Stimulated activated CD8-positive, alpha-beta memory T cell treated with anti-CD3 and anti-CD28 coated beads, Interleukin-4, amount 100 ng/mL, for 48 hours (primary cell): Measurements from ENCODE around the gene PRLR.
A peak's percentile ranks its signal among the peaks of the same experiment; 100 is the strongest.

Experiments
- DNase-seq: peaks from one replicate; pipeline ENCODE4 v3.0.0-alpha.2; 2020

PRLR gene

GRCh38 chr5:35158622-35159369, 71.5 kb downstream of the PRLR start:
- no peak for DNase-seq

GRCh38 chr5:35158204-35158603, 72.1 kb downstream of the PRLR start:
- no peak for DNase-seq

GRCh38 chr5:35153375-35153932, 76.8 kb downstream of the PRLR start:
- no peak for DNase-seq

DNA sequence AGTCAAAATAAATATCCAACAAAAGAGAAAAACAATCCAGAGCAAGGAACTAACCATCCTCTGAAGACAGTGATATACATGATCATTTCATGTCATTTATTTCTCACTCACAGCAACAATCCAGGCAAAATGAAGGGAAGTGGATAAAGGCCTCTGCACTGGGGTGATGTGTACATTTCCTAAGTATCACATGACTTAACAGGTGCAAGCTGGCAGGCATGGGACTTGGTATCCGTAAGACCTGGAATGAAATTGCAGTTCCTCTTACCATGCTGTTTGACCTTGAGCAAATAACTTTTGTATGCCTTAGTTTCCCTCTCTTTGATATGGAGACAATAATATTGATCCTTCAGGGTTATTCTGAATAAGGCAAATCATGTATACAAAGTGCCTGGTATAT, 77.6 kb downstream of the PRLR start:
- DNase-seq: no peak

DNA sequence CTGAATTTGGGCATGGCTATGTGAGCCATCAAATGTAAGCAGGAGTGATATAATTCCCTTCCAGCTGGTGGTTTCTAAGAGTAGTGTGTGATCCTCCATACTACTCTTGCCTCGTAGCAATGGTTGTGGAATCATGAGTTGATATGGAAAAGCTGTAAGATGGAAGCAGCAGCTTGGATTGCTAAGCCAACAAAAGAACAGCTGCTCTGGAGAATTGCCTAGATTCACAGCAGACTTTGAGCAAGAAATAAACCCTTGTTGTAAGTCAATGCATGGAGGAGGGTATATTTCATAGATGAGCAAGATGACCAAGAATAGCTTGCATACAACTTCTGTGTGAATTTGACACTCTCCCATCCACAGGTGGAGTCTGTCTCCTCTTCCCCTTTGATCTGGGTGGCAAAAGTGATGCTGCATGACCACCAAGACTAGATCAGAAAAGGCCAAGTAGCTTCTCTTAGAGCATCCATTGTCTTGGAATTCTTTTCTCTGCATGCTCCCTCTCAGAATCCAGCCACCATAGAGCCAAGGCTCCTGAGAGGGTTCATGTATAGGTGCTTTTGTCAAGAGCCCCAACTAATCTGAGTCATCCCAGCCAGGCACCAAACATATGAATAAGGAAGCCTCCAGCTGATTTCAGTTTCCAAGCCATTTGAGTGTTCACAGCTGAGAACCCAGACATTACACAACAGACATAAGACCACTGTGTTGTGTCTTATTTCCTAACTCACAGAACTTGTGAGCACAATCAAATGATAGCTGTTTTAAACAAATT, 79.0 kb downstream of the PRLR start:
- no peak for DNase-seq

DNA sequence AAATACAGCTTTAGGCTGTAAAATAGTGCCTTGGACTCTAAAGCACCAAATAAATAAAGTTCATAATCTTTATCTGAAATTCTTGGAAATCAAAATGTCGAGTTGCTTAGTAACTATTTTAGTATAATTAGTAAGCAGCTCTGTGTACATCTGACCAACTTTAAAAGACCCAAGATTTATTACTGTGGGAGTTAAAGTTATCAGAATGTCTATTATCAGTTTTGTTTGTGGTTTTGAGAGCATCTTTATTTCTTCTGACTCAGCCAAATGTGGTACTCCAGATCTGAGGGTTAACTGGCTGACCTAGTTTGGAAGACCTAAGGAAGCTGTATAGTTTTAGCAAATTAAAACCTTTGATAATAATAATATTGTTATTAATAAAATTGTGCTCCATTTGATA, 81.2 kb downstream of the PRLR start:
- DNase-seq: no peak

GRCh38 chr5:35146406-35146805, 83.9 kb downstream of the PRLR start:
- DNase-seq: no peak

DNA sequence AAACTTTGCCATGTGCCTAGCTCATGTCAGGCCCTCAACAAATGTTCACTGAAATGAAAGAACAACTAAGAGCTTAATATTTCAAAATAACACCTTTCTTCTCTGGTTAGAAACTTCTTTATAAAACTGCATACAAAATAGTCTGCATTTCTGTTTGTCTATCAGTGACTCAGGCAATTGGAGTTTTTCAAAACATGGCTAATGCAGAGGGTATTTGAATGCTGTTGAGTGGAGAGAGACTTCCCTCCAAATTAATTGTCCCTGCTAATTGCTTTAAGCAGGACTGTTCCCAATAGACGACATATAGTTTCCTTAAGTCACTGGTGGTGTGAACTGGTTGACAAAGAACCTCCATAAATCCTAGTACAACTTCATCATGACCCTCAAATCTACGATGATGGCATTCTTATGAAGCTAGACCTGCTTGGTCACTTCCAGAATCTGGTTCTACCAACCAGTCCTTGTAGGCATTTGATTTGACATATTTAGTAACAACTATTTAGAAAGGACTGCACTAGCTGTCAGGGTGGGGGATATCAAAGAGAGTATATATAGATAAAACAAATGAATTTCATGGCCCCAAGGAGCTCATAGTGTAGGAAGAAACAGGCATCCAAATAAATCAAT, 84.5 kb downstream of the PRLR start:
- DNase-seq: no peak

GRCh38 chr5:35145012-35145411, 85.3 kb downstream of the PRLR start:
- no peak for DNase-seq

GRCh38 chr5:35143841-35144240, 86.4 kb downstream of the PRLR start:
- DNase-seq: no peak

GRCh38 chr5:35141739-35142138, 88.5 kb downstream of the PRLR start:
- no peak for DNase-seq

DNA sequence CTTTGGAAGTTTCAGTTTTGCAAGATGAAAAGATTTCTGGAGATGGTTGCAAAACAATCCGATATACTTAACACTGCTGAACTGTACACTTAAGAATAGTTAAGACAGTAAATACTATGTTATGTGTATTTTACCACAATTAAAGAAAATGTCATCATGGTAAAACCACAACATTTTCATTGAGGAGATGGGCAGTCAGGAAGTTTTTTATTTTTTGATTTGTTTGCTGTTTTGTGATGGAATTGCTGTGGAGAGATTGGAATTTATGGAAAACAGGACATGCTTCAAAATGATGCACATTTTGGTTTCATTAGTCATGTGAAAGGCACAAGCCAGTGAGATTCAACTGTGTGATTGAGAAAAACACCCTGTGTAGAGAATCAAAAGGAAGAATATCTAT, 92.1 kb downstream of the PRLR start:
- DNase-seq: no peak

GRCh38 chr5:35136386-35136785, 93.9 kb downstream of the PRLR start:
- DNase-seq: peak; percentile 34

DNA sequence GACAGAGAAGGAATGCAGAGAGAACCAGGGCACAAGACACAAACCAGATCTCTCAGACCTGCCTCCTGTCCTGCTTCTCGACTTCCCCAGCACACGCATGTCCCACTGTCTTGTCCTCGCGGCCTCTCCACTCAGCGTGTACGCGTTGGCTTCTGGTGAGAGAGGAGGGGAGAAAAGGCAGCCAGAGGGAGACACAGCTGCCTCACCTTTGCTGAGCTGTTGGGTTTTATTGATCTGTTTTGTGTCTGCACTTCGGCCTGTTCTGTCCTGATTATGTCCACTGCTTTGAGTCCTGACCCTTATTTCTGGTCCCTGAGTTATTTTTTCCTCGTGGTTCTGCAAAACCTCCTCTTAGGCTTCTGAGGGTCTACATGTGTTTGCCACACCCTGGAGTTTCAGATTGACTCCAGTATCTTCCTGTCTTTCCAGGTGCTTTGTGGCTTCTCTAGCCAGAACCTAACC, 95.0 kb downstream of the PRLR start:
- DNase-seq: no peak

- no peak for DNase-seq
Observed at GRCh38 chr5:35134278-35135030, 95.8 kb downstream of the PRLR start.

- no peak for DNase-seq
Observed at GRCh38 chr5:35133186-35133585, 97.1 kb downstream of the PRLR start.

- DNase-seq: no peak
Observed at GRCh38 chr5:35131723-35132122, 98.6 kb downstream of the PRLR start.

DNA sequence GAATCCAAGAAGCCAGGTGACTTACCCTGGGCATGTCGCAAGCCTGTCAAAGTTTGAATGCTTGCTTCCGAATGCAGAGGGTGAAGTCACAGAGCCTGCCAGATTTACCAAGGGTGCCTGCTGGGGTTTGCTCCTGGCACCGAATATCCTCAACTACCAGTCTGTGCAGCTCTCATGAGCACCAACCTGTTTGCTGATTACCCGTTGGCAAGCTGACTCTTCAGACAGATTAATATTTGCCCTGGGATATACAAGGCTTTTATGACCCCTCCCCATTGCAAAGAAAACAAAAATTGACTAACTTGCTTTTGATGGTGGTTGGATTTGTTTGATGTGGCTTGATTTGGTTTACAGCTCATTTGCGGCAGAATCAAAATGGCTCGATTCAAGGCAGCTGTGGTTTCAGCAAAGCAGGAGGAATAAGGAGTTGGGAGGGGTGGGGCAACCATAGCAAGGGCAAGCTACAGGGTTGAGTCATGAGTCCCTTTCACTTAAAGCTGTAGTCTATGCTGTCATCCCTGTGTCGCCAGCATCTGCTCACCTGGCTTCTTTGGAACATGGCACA, 100.3 kb downstream of the PRLR start:
- peak; percentile 62 for DNase-seq

- DNase-seq: no peak
Observed at GRCh38 chr5:35129276-35129675, 101.0 kb downstream of the PRLR start.

GRCh38 chr5:35127006-35127405, 103.3 kb downstream of the PRLR start:
- DNase-seq: no peak

DNA sequence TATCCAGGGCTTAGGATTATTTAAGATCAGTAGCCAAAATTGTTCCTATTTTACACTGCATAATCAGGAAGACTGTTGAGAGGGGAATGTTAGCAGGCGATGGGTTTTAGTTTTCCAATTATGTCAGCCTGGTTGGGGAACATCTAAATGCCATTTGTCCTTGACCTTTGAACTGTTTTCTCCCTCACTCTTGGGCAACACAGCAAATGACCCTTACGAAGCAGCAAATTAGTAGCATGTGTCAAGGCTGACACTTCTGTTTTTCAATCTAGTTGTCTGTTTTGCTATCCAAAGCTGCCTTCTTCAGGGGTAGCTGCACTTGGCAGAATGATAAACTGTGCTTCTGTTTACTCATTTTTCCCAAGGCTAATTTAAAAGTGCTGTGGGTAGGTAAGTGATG, 104.5 kb downstream of the PRLR start:
- no peak for DNase-seq

GRCh38 chr5:35124932-35125331, 105.4 kb downstream of the PRLR start:
- DNase-seq: no peak

DNA sequence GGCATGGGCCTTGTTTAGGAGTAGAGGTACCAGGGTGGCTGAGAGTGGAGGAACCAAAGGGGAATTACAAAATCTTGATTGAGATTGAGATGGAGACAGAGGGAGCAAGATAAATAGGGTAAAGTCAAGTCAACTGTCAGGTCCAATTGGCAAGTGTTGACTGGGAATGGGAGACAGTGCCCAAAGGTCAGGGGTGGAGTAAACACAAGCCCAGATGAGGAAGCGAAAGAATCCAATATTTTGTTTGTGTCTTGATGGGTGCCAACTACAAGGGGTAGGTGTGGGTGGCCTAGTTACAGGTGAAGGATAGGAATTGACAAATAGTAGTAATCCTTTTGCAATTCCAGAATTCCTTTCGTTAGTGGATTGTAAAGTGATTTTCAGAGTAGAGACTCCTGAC, 107.5 kb downstream of the PRLR start:
- no peak for DNase-seq
